Colonic mucosa (tissue), 4 donors: ENCODE data around the gene ZNRD2. TPM values are rescaled to one million over a fixed set of nuclear protein-coding genes. Genes with fewer than 3 reads are reported as not detected.

ENCODE experiments used
- DNase-seq: peaks from one replicate; pipeline ENCODE4 v3.0.0-alpha.2; 2020
- H3K27ac ChIP-seq: fragments of 200-600 bp; one replicate; pipeline ENCODE4 v1.8.0; 2021
- H3K27me3 ChIP-seq: fragments of 200-600 bp; one replicate; pipeline ENCODE4 v1.8.0; 2021
- H3K36me3 ChIP-seq: fragments of 200-600 bp; one replicate; pipeline ENCODE4 v1.8.0; 2021
- H3K4me1 ChIP-seq: fragments of 200-600 bp; one replicate; pipeline ENCODE4 v1.8.0; 2021; ENCODE audit warnings: mild to moderate bottlenecking
- H3K4me3 ChIP-seq: fragments of 200-600 bp; one replicate; pipeline ENCODE4 v1.8.0; 2021
- H3K9ac ChIP-seq, 2 donors: one replicate each; pipeline ENCODE4 v1.7.0; 2013; ENCODE audit warnings: control low read depth in 2 of 2, low read depth in 2 of 2, low read length in 2 of 2
- H3K9me3 ChIP-seq: fragments of 200-600 bp; one replicate; pipeline ENCODE4 v1.8.0; 2021
- intact Hi-C: fragments of 100-400 bp; cut with DNase I; formaldehyde crosslinking; loops from one replicate; pipeline ENCODE4 v1.14.1; 2022
- total RNA-seq, 2 donors: library from RNA; stranded (reverse); fragmentation: NEBNext Ultra II Directional in 1 of 2; extraction: Animal tissue kit (Norgen Biotek cat#: 25700) in 1 of 2; gene quantifications; one replicate each; pipeline ENCODE4 v1.2.1, GENCODE V29; 2021
- TF ChIP-seq, protein P1 (sequence below): fragments of 200-600 bp; IDR thresholded peaks from one replicate; pipeline ENCODE4 v1.8.0; 2022; ENCODE audit warnings: antibody characterized with exemption, mild to moderate bottlenecking
- donor health status: healthy.
- donor health status: DM: no; HTN: no; CAD: no.
- donor health status: DM: no; HTN: no; CAD: no.

Gene ZNRD2
- total RNA-seq, 2 donors from 2014 or later: 16.6 to 30.8 TPM

GRCh38 chr11:65524741-65525545 is 45.3 kb upstream of the ZNRD2 start, which contains the start of gene SCYL1:
TSS of gene SCYL1 (plus strand) at chr11:65525083. CDS start at chr11:65525154, 71 bp downstream.
- Histone ChIP-seq H3K9me3 (no peaks in the 10 kb centered on the region), H3K36me3 (no peaks in the 10 kb centered on the region), H3K27ac (peak within 1 kb of the TSS; percentile 83), H3K27me3 (no peaks in the 10 kb centered on the region), H3K4me1 (peaks cover 13% of the 10 kb centered on the region), H3K9ac (peak within 1 kb of the TSS; percentile 95 to 97), H3K4me3 (peak within 1 kb of the TSS; percentile 96)
- TF ChIP-seq, protein P1, sequence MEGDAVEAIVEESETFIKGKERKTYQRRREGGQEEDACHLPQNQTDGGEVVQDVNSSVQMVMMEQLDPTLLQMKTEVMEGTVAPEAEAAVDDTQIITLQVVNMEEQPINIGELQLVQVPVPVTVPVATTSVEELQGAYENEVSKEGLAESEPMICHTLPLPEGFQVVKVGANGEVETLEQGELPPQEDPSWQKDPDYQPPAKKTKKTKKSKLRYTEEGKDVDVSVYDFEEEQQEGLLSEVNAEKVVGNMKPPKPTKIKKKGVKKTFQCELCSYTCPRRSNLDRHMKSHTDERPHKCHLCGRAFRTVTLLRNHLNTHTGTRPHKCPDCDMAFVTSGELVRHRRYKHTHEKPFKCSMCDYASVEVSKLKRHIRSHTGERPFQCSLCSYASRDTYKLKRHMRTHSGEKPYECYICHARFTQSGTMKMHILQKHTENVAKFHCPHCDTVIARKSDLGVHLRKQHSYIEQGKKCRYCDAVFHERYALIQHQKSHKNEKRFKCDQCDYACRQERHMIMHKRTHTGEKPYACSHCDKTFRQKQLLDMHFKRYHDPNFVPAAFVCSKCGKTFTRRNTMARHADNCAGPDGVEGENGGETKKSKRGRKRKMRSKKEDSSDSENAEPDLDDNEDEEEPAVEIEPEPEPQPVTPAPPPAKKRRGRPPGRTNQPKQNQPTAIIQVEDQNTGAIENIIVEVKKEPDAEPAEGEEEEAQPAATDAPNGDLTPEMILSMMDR: no peak
- intact Hi-C loops: no loop called here
- DNase-seq: peak; percentile 84

DNA sequence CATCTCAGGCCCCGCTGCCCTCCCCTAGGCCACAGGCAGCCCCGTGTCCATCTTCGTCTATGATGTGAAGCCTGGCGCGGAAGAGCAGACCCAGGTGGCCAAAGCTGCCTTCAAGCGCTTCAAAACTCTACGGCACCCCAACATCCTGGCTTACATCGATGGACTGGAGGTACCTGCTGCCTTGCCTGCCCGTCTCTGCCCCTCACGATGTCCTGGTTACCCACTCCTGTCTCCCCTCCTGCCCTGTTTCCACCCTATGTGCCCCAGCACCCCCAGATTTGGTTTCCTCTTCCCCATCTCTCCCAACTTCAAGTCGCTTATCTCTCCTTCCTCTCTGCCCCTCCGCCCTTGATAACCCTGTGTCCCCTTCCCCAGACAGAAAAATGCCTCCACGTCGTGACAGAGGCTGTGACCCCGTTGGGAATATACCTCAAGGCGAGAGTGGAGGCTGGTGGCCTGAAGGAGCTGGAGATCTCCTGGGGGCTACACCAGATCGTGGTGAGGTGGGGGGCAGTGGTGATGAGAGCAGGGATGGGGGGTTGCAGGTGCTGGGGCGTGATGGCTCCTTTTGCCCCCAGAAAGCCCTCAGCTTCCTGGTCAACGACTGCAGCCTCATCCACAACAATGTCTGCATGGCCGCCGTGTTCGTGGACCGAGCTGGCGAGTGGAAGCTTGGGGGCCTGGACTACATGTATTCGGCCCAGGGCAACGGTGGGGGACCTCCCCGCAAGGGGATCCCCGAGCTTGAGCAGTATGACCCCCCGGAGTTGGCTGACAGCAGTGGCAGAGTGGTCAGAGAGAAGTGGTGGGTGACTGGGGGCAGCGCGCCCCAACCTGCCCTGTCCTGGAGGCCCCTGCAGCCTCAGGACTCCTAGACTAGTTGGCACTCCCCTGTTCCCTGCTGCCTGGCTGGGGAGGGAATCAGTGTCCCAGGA is 44.5 kb upstream of the ZNRD2 start:
- intact Hi-C loops: no loop called here
- Histone ChIP-seq H3K36me3 (no peaks in the 10 kb centered on the region), H3K27me3 (no peaks in the 10 kb centered on the region), H3K9me3 (no peaks in the 10 kb centered on the region), H3K4me1 (peaks cover 13% of the 10 kb centered on the region), H3K27ac (peak overlapping the region; percentile 83), H3K9ac (peak overlapping the region; percentile 95 to 97), H3K4me3 (peak overlapping the region; percentile 96)
- TF ChIP-seq, protein P1: no peak
- no peak for DNase-seq

- intact Hi-C loops: no loop called here
- H3K27ac ChIP-seq: no peak overlapping the region
- TF ChIP-seq, protein P1: no peak
- no peak for DNase-seq
- no peak overlapping the region for H3K4me3 ChIP-seq
- H3K4me1 ChIP-seq: peaks cover 13% of the 10 kb centered on the region
- peaks cover 6% of the 10 kb centered on the region for H3K36me3 ChIP-seq
- H3K9ac ChIP-seq: no peak overlapping the region
- H3K9me3 ChIP-seq: no peaks in the 10 kb centered on the region
- H3K27me3 ChIP-seq: no peaks in the 10 kb centered on the region
These were observed 43.5 kb upstream of the ZNRD2 start for GRCh38 chr11:65526744-65527143.

DNA sequence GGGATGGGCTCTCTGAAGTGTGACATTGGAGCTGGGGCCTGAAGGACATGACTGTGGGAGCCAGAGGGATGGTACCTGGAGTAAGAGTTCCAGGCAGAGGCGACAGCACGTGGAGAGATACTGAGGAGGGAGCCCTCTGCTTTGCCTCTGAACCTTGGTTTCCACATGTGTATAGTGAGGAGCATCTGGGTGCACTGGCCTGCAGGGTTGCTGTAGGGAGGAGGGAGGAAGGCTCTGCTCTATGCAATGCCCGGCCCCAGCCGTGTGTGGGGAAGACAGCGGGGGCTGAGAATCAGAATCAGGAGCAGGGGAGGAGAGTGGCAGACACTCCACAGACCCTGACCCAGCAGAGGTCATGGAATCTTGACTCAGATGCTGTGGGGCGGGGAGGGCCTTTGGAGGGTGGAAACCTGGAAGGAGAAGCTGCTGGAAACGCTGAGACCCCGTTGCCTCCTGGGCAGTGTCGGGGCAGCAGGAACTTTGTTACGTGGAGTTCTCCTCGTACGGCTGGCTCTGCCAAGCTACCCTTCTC is 41.4 kb upstream of the ZNRD2 start:
- no peak overlapping the region for H3K27ac ChIP-seq
- peaks cover 13% of the 10 kb centered on the region for H3K4me1 ChIP-seq
- H3K4me3 ChIP-seq: no peak overlapping the region
- no peaks in the 10 kb centered on the region for H3K27me3 ChIP-seq
- peaks cover 16% of the 10 kb centered on the region for H3K36me3 ChIP-seq
- H3K9me3 ChIP-seq: no peaks in the 10 kb centered on the region
- intact Hi-C loops: no loop called here
- DNase-seq: no peak
- TF ChIP-seq, protein P1: no peak
- H3K9ac ChIP-seq: no peak overlapping the region

GRCh38 chr11:65529475-65530156 is 40.7 kb upstream of the ZNRD2 start:
- intact Hi-C loops: no loop called here
- TF ChIP-seq, protein P1: no peak

More at GRCh38 chr11:65529475-65530156, 40.7 kb upstream of the ZNRD2 start:
- no peak overlapping the region for H3K9ac ChIP-seq
- no peaks in the 10 kb centered on the region for H3K9me3 ChIP-seq
- no peak for DNase-seq
- H3K4me3 ChIP-seq: no peak overlapping the region
- H3K36me3 ChIP-seq: peaks cover 16% of the 10 kb centered on the region
- peaks cover 10% of the 10 kb centered on the region for H3K4me1 ChIP-seq
- no peak overlapping the region for H3K27ac ChIP-seq
- no peaks in the 10 kb centered on the region for H3K27me3 ChIP-seq
